Sigmoid colon (tissue), 7 donors: ENCODE results near the gene FALEC. TPM values are rescaled to one million over a fixed set of nuclear protein-coding genes. Genes with fewer than 3 reads are reported as not detected.

Experiments
- DNase-seq: peaks from one replicate; pipeline ENCODE4 v3.0.0-alpha.2; 2019
- H3K27ac ChIP-seq, 4 donors: fragments of 200-600 bp; sonication (generic); one replicate each; pipeline ENCODE4 v1.5.1; 2016 to 2019; ENCODE audit warnings: mild to moderate bottlenecking in 1 of 4
- H3K27me3 ChIP-seq, 3 donors: fragments of 200-600 bp; sonication (generic); one replicate each; pipeline ENCODE4 v1.5.1; 2019; ENCODE audit warnings: mild to moderate bottlenecking in 1 of 3
- H3K36me3 ChIP-seq, 4 donors: fragments of 200-600 bp; sonication (generic); one replicate each; pipeline ENCODE4 v1.5.1; 2016 to 2019
- H3K4me1 ChIP-seq, 4 donors: fragments of 200-600 bp; sonication (generic); one replicate each; pipeline ENCODE4 v1.5.1; 2017 to 2019
- H3K4me3 ChIP-seq, 4 donors: fragments of 200-600 bp; sonication (generic); one replicate each; pipeline ENCODE4 v1.5.1; 2017 to 2019; ENCODE audit warnings: mild to moderate bottlenecking in 2 of 4, moderate library complexity in 1 of 4
- H3K9me3 ChIP-seq, 4 donors: fragments of 200-600 bp in 3 of 4; sonication (generic) in 3 of 4; one replicate each; pipeline versions ENCODE4 v1.5.1 to v1.6.1; 2013 to 2019
- CTCF ChIP-seq, 4 experiments: fragments of 450-650 bp in 3 of 4; fragments of 200-600 bp in 1 of 4; IDR thresholded peaks; one replicate each; pipeline ENCODE4 v1.5.1; 2016 to 2019; ENCODE audit warnings: antibody characterized with exemption in 4 of 4, mild to moderate bottlenecking in 3 of 4, moderate library complexity in 2 of 4
- EP300 ChIP-seq, 4 donors: sonication (generic); formaldehyde crosslinking; IDR thresholded peaks; one replicate each; pipeline ENCODE4 v1.6.1; 2017; ENCODE audit warnings: antibody characterized with exemption in 4 of 4
- POLR2A ChIP-seq, 2 donors: fragments of 450-650 bp; IDR thresholded peaks; one replicate each; pipeline ENCODE4 v1.6.1; 2016; ENCODE audit warnings: antibody characterized with exemption in 2 of 2, mild to moderate bottlenecking in 2 of 2, moderate library complexity in 2 of 2
- POLR2AphosphoS5 ChIP-seq, 4 donors: sonication (generic); formaldehyde crosslinking; IDR thresholded peaks; one replicate each; pipeline ENCODE4 v1.6.1; 2017; ENCODE audit warnings: antibody characterized with exemption in 4 of 4
- WGBS, 2 donors: extraction: QIAGEN DNeasy Blood & Tissue Kit; methylation state at CpG; one replicate each; pipeline ENCODE4 v1.1.7; 2013; 5-methylcytosine and 5-hydroxymethylcytosine counted together
- intact Hi-C: fragments of 100-400 bp; cut with DNase I; formaldehyde crosslinking; loops from one replicate; pipeline ENCODE4 v1.15.1; 2023
- polyA plus RNA-seq, 3 donors: library from polyadenylated mRNA; stranded (reverse); fragments of 200-250 nt; gene quantifications; one replicate each; pipeline ENCODE4 v1.2.3, GENCODE V29; 2013
- total RNA-seq, 4 donors: library from RNA; depleted of rRNA; stranded (reverse); fragments of >200 nt; gene quantifications; one replicate each; pipeline ENCODE4 v1.1.0, GENCODE V29; 2016
- donor health status: healthy with polysubstance abuse.
- donor health status: Bipolar disorder and iron deficiency.
- donor health status: healthy.

FALEC gene
- total and polyA plus RNA-seq, 7 donors, result 0.35 TPM; not detected in 6

DNA sequence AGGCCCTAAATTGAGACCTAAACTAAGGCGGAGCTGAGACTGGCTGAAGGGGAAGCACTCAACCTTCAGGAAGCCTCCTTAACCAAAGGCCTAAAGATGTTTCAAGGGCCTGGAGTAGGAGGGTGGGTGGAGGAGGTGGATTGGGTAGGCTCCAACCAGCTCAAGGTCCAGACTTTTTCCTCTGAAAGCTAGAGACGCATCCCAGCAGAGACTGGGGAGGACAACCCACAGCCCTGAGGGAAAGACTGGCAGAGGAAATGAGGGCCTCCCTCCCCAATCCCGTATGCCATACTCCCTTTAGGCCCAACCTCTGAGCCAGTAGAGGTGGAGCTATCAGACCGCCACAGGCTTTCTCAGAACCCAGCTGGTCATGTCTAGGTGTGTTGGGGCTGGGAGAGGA lies 6.6 kb upstream of the FALEC start:
- TF ChIP-seq POLR2AphosphoS5 (IDR thresholded peaks at IDR 0.05), result no peak
- TF ChIP-seq EP300 (IDR thresholded peaks at IDR 0.05), result no peak
- TF ChIP-seq POLR2A (IDR thresholded peaks at IDR 0.05), result no peak
- no peak for TF ChIP-seq CTCF (IDR thresholded peaks at IDR 0.05)
- Histone ChIP-seq H3K4me3 (peak overlapping the region in 3 of 4 donors; percentile 18 to 31 (median 31)), H3K4me1 (peaks cover 0 to 6% (median 2%) of the 10 kb centered on the region in 4 donors), H3K27ac (peak overlapping the region in 2 of 4 donors; percentile 69 to 73), H3K36me3 (peaks cover 0 to 32% (median 17%) of the 10 kb centered on the region in 4 donors), H3K9me3 (no peaks in the 10 kb centered on the region), H3K27me3 (no peaks in the 10 kb centered on the region)
- DNase-seq, result no peak
- 73 to 77% methylated on average over 4 of the region's 4 CpGs for WGBS, 2 donors
- intact Hi-C loops, result no loop called here

DNA sequence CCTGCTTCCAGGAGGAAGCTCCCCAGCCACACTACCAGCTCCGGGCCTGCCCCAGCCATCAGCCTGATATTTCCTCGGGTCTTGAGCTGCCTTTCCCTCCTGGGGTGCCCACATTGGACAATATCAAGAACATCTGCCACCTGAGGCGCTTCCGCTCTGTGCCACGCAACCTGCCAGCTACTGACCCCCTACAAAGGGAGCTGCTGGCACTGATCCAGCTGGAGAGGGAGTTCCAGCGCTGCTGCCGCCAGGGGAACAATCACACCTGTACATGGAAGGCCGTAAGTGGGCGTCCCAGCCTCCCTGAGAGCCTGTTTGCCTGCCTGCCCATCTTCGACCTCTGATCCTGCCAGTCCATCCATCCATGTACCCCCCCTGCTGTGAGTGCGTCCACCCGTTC lies 4.0 kb upstream of the FALEC start:
- H3K36me3 ChIP-seq, result peaks cover 0 to 7% (median 4%) of the 10 kb centered on the region in 4 donors
- H3K9me3 ChIP-seq, result no peaks in the 10 kb centered on the region
- WGBS, 2 donors, result 86 to 94% methylated on average over 12 of the region's 12 CpGs
- intact Hi-C loops, result no loop called here
- peaks cover 0 to 25% (median 17%) of the 10 kb centered on the region in 4 donors for H3K4me1 ChIP-seq
- H3K27ac ChIP-seq, result no peak overlapping the region
- no peaks in the 10 kb centered on the region for H3K27me3 ChIP-seq
- H3K4me3 ChIP-seq, result no peak overlapping the region
- no peak for DNase-seq
- no peak for TF ChIP-seq POLR2A (IDR thresholded peaks at IDR 0.05)
- no peak for TF ChIP-seq CTCF (IDR thresholded peaks at IDR 0.05)
- no peak for TF ChIP-seq POLR2AphosphoS5 (IDR thresholded peaks at IDR 0.05)
- no peak for TF ChIP-seq EP300 (IDR thresholded peaks at IDR 0.05)

DNA sequence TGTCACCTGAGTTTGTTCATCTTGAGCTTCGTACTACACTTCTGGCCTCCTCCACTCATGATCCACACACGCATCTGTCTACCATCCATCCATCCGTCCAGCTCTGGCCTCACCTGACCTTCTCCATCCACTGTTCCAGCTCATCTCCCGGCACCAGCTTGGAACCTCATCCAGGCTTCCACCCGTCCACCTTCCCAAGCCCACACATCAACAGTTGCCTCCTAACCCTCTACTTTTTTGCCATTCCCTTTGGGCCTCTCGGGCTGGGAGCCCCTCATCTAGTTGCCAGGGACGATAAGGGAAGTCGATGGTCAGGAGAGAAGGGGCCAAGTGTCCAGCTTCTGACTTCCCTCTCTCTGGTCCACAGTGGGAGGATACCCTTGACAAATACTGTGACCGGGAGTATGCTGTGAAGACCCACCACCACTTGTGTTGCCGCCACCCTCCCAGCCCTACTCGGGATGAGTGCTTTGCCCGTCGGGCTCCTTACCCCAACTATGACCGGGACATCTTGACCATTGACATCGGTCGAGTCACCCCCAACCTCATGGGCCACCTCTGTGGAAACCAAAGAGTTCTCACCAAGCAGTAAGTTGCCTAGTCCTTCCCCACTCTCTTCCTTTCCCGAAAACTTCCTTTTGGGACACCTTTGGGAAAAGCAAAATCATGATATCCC lies 3.4 kb upstream of the FALEC start:
- Histone ChIP-seq H3K4me1 (peaks cover 0 to 31% (median 21%) of the 10 kb centered on the region in 4 donors), H3K27me3 (no peaks in the 10 kb centered on the region), H3K9me3 (no peaks in the 10 kb centered on the region), H3K27ac (no peak overlapping the region), H3K4me3 (no peak overlapping the region), H3K36me3 (peaks cover 0 to 3% (median under 1%) of the 10 kb centered on the region in 4 donors)
- TF ChIP-seq POLR2AphosphoS5 (IDR thresholded peaks at IDR 0.05), result no peak
- no peak for TF ChIP-seq POLR2A (IDR thresholded peaks at IDR 0.05)
- TF ChIP-seq EP300 (IDR thresholded peaks at IDR 0.05), result no peak
- no peak for TF ChIP-seq CTCF (IDR thresholded peaks at IDR 0.05)
- intact Hi-C loops, result no loop called here
- no peak for DNase-seq
- 86 to 93% methylated on average over 17 of the region's 17 CpGs for WGBS, 2 donors

GRCh38 chr1:150512846-150513245 lies 2.7 kb upstream of the FALEC start:
- intact Hi-C loops, result no loop called here
- 83 to 86% methylated on average over 2 of the region's 2 CpGs for WGBS, 2 donors
- peaks cover 0 to 3% (median 0%) of the 10 kb centered on the region in 4 donors for H3K36me3 ChIP-seq
- no peaks in the 10 kb centered on the region for H3K27me3 ChIP-seq
- DNase-seq, result no peak
- H3K9me3 ChIP-seq, result no peaks in the 10 kb centered on the region
- TF ChIP-seq POLR2A (IDR thresholded peaks at IDR 0.05), result no peak
- no peak for TF ChIP-seq POLR2AphosphoS5 (IDR thresholded peaks at IDR 0.05)
- TF ChIP-seq EP300 (IDR thresholded peaks at IDR 0.05), result no peak
- no peak for TF ChIP-seq CTCF (IDR thresholded peaks at IDR 0.05)
- H3K27ac ChIP-seq, result no peak overlapping the region
- peaks cover 0 to 33% (median 21%) of the 10 kb centered on the region in 4 donors for H3K4me1 ChIP-seq
- no peak overlapping the region for H3K4me3 ChIP-seq
